ENCODE measurements around the gene ACTG2. TPM values are rescaled to one million over a fixed set of nuclear protein-coding genes. Genes with fewer than 3 reads are reported as not detected.

Gene ACTG2
- total and polyA plus RNA-seq, 2 donors (not counting 1 experiment from before 2014, with no cell fraction given) = not detected

GRCh38 chr2:73926493-73927327, 33.9 kb downstream of the ACTG2 start, which contains the start of gene DGUOK:
TSS of gene DGUOK (plus strand) at chr2:73926880. CDS start at chr2:73926911, 31 bp downstream.
- POLR2A ChIA-PET = interaction anchor here (0.6 to 1.0 kb wide), 5 partner anchors 27 to 194 kb away, joined by 3 to 5 read pairs (median 3); no protein-coding TSS in a partner anchor
- H3K9me3 Mint-ChIP-seq (ENCODE audit: insufficient read depth) = no peaks in the 10 kb centered on the region
- Histone ChIP-seq H3K36me3 (replicated peaks in 1 of 2; ENCODE audit: control extremely low read depth in 1 of 2, control insufficient read depth in 1 of 2, extremely low read depth in 1 of 2, insufficient read depth in 2 of 2, low read length in 1 of 2) (peaks cover 0 to 2% of the 10 kb centered on the region in 2 experiments), H3K9ac (ENCODE audit: low read length) (peak within 1 kb of the TSS; percentile 94), H3K4me3 (ENCODE audit: control extremely low read depth in 1 of 5, extremely low read depth in 1 of 5, insufficient read depth in 1 of 5, low read depth in 2 of 5, low read length in 4 of 5) (peak within 1 kb of the TSS; percentile 69 to 89 (median 76)), H3K27ac (ENCODE audit: low read length in 2 of 2) (peak within 1 kb of the TSS; percentile 95 to 99), H3K27me3 (replicated peaks in 1 of 4; ENCODE audit: control extremely low read depth in 1 of 4, control insufficient read depth in 3 of 4, insufficient read depth in 4 of 4, low read length in 3 of 4) (no peaks in the 10 kb centered on the region), H3K4me2 (replicated peaks; ENCODE audit: low read depth, low read length, poor library complexity, severe bottlenecking) (peak within 1 kb of the TSS; percentile 82), H2AFZ (ENCODE audit: insufficient read depth, low read depth, low read length, poor library complexity, severe bottlenecking) (peak within 1 kb of the TSS; percentile 86), H3K79me2 (ENCODE audit: control insufficient read depth, insufficient read depth, low read length) (peaks cover 57% of the 10 kb centered on the region), H3K9me3 (ENCODE audit: control extremely low read depth in 1 of 3, control insufficient read depth in 2 of 3, insufficient read depth in 1 of 3, low read length in 2 of 3) (peaks cover 0 to 8% (median 2%) of the 10 kb centered on the region in 3 donors), H4K20me1 (ENCODE audit: control insufficient read depth, insufficient read depth, low read length, poor library complexity, severe bottlenecking) (peaks cover 5% of the 10 kb centered on the region), H3K4me1 (ENCODE audit: control insufficient read depth in 2 of 2, insufficient read depth in 2 of 2, low read length in 2 of 2) (peaks cover 33 to 37% of the 10 kb centered on the region in 2 donors)
- H3K27ac Mint-ChIP-seq = peak within 1 kb of the TSS; percentile 90
- DNase-seq = peak; percentile 99
- under 1% methylated on average over 44 of the region's 50 CpGs for WGBS (ENCODE audit: insufficient coverage)
- TF ChIP-seq EZH2 (IDR thresholded peaks at IDR 0.05; ENCODE audit: borderline replicate concordance, insufficient read depth, low read depth, low read length, poor library complexity, severe bottlenecking) (no peak), CTCF (IDR thresholded peaks at IDR 0.05) (no peak)
- CTCF ChIA-PET = no interaction called here
- H3K27me3 Mint-ChIP-seq = no peaks in the 10 kb centered on the region
- intact Hi-C loops (cut with micrococcal nuclease) = loop anchor here (1.0 to 5.0 kb wide), 8 partner anchors 59 to 252 kb away; partner anchors contain the start of genes BOLA3, MOB1A, STAMBP and TPRKB
- peak within 1 kb of the TSS; percentile 86 for H3K4me3 Mint-ChIP-seq
- peak; percentile 98 for ATAC-seq (ENCODE audit: low read depth)
- H3K4me1 Mint-ChIP-seq = peaks cover 61% of the 10 kb centered on the region

Data from B cell (primary cell).